HEK293T (cell line): ENCODE results near the gene IRAK3.

Experiments
- CTCF ChIA-PET: fragments of 350-600 bp; formaldehyde crosslinking; extraction: SDS; loops from one replicate; lab custom pipeline; 2021; ENCODE audit warnings: antibody characterized with exemption, inconsistent platforms; lab: Yijun Ruan, JAX
- POLR2A ChIA-PET: fragments of 350-600 bp; formaldehyde crosslinking; extraction: SDS; loops from one replicate; lab custom pipeline; 2020; ENCODE audit warnings: antibody characterized with exemption, inconsistent platforms; lab: Yijun Ruan, JAX
- DNase-seq: peaks from one replicate; pipeline ENCODE4 v3.0.0; 2012; ENCODE audit warnings: mixed read lengths; ENCODE audit errors: extremely low spot score
- ARNT ChIP-seq: fragments of 450-650 bp; IDR thresholded peaks from 2 replicates; pipeline ENCODE4 v1.6.1; 2017; ENCODE audit warnings: mild to moderate bottlenecking
- BHLHE40 ChIP-seq: fragments of 450-650 bp; IDR thresholded peaks from 2 replicates; pipeline ENCODE4 v1.6.1; 2016; ENCODE audit warnings: mild to moderate bottlenecking, moderate library complexity, borderline replicate concordance
- CTBP1 ChIP-seq: fragments of 450-650 bp; IDR thresholded peaks from 2 replicates; pipeline ENCODE4 v1.6.1; 2016; ENCODE audit warnings: borderline replicate concordance
- ELF4 ChIP-seq: fragments of 450-650 bp; IDR thresholded peaks from 2 replicates; pipeline ENCODE4 v1.6.1; 2017; ENCODE audit warnings: antibody characterized with exemption
- FOXA1 ChIP-seq: fragments of 450-650 bp; IDR thresholded peaks from 2 replicates; pipeline ENCODE4 v1.6.1; 2016; ENCODE audit warnings: mild to moderate bottlenecking
- FOXK2 ChIP-seq: fragments of 450-650 bp; IDR thresholded peaks from 2 replicates; pipeline ENCODE4 v1.6.1; 2016; ENCODE audit warnings: mild to moderate bottlenecking
- FOXM1 ChIP-seq: fragments of 450-650 bp; IDR thresholded peaks from 2 replicates; pipeline ENCODE4 v1.6.1; 2017; ENCODE audit warnings: mild to moderate bottlenecking, borderline replicate concordance
- HDGF ChIP-seq: fragments of 450-650 bp; IDR thresholded peaks from 2 replicates; pipeline ENCODE4 v1.6.1; 2017; ENCODE audit warnings: antibody characterized with exemption, borderline replicate concordance
- L3MBTL2 ChIP-seq: fragments of 450-650 bp; conservative IDR thresholded peaks from 2 replicates; pipeline ENCODE4 v1.6.1; 2016; ENCODE audit warnings: mild to moderate bottlenecking
- LEF1 ChIP-seq: fragments of 450-650 bp; IDR thresholded peaks from 2 replicates; pipeline ENCODE4 v1.6.1; 2017; ENCODE audit warnings: mild to moderate bottlenecking, borderline replicate concordance
- NFRKB ChIP-seq: fragments of 450-650 bp; IDR thresholded peaks from 2 replicates; pipeline ENCODE4 v1.6.1; 2016; ENCODE audit warnings: mild to moderate bottlenecking, moderate library complexity
- SP1 ChIP-seq: fragments of 450-650 bp; IDR thresholded peaks from 2 replicates; pipeline ENCODE4 v1.6.1; 2017
- SUZ12 ChIP-seq: fragments of 450-650 bp; IDR thresholded peaks from 2 replicates; pipeline ENCODE4 v1.6.1; 2016; ENCODE audit warnings: mild to moderate bottlenecking
- TARDBP ChIP-seq: fragments of 450-650 bp; IDR thresholded peaks from 2 replicates; pipeline ENCODE4 v1.6.1; 2016
- ZNF384 ChIP-seq: fragments of 450-650 bp; IDR thresholded peaks from 2 replicates; pipeline ENCODE4 v1.6.1; 2016
- TF ChIP-seq, protein P1 (sequence below): fragments of 450-650 bp; IDR thresholded peaks from 2 replicates; pipeline ENCODE4 v1.6.1; 2016

IRAK3 gene

DNA sequence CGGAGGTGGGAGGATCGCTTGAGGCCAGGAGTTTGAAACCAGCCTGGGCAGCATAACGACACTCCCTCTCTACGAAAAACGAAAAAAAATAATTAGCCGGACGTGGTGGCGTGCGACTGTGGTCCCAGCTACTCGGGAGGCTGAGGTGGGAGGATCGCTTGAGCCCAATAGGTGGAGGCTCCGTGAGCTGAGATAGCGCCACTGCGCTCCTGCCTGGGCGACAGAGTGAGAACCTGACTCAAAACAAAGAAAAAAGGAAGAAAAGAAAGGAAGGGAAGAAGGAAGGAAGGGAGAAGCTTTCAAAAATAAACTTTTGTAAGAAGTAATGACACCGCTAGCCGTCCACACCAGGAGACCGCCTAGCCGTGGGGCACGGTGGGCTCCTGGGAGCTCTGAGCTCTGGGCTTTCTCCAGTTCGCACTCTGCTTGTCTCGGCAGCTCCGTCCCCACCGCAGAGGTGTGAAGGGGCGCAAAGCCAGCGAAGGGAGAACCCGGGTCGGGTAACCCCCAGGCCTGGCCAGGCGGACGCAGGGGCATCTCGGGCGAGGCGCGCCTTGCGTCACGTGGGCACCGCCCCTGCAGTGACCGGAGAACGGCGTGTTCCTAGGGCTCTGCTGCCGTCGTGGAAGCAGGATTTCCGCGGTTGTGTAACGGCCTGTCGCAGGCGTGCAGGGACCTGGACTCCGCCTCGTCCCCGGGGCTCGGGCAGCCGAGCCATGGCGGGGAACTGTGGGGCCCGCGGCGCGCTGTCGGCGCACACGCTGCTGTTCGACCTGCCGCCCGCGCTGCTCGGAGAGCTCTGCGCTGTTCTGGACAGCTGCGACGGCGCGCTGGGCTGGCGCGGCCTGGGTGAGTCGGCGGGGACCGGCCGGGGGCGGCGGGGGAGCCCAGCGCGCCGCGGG lies at the start of gene IRAK3:
Gene IRAK3, plus strand, starts transcription at position 631 of the 902 bp plus-strand sequence. Its CDS starts 86 bp downstream, at position 717.
- TF ChIP-seq SP1 (no peak), NFRKB (no peak), ZNF384 (no peak), CTBP1 (no peak), LEF1 (no peak), HDGF (no peak), ARNT (no peak)
- TF ChIP-seq, protein P1, sequence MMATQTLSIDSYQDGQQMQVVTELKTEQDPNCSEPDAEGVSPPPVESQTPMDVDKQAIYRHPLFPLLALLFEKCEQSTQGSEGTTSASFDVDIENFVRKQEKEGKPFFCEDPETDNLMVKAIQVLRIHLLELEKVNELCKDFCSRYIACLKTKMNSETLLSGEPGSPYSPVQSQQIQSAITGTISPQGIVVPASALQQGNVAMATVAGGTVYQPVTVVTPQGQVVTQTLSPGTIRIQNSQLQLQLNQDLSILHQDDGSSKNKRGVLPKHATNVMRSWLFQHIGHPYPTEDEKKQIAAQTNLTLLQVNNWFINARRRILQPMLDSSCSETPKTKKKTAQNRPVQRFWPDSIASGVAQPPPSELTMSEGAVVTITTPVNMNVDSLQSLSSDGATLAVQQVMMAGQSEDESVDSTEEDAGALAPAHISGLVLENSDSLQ, result no peak
- POLR2A ChIA-PET, result no interaction called here
- no peak for DNase-seq
- CTCF ChIA-PET, result no interaction called here

- POLR2A ChIA-PET, result interaction anchor here (1.2 kb wide), 1 partner anchor 8 kb away, joined by 4 read pairs; the partner anchor contains the start of gene LLPH
- TF ChIP-seq ZNF384, result no peak
- TF ChIP-seq CTBP1, result no peak
- TF ChIP-seq L3MBTL2, result no peak
- no peak for DNase-seq
- CTCF ChIA-PET, result no interaction called here
These were observed 49.7 kb upstream of the IRAK3 start for GRCh38 chr12:66139328-66139727.

- ChIA-PET POLR2A (no interaction called here), CTCF (no interaction called here)
- TF ChIP-seq ZNF384 (no peak), ARNT (no peak), TARDBP (no peak), CTBP1 (no peak), FOXK2 (no peak), FOXM1 (no peak), HDGF (no peak), SUZ12 (no peak), ELF4 (no peak), NFRKB (no peak), SP1 (no peak), L3MBTL2 (no peak), LEF1 (no peak), BHLHE40 (no peak), FOXA1 (no peak)
- TF ChIP-seq, protein P1, result no peak
- no peak for DNase-seq
These were observed 48.3 kb upstream of the IRAK3 start for GRCh38 chr12:66140731-66141130.

DNA sequence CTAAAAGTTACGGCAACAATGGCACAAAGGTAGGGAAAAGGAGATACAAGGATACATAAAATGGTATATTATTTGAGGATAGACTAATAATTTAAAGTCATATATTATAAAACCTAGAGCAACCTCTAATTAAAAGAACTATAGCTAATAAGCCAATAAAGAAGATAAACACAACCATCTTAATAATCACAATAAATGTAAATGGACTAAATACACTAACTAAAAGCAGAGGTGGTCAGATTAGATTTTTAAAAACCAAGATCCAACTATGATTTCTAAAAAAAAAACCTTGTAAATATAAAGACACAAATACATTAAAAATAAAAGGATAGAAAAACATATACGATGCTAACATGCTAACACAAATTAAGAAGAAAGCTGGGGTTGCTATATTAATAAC lies 47.7 kb upstream of the IRAK3 start:
- TF ChIP-seq ARNT (no peak), L3MBTL2 (no peak), FOXK2 (no peak), TARDBP (no peak), CTBP1 (no peak), FOXA1 (no peak), BHLHE40 (no peak), SUZ12 (no peak), LEF1 (no peak), ELF4 (no peak), ZNF384 (no peak), NFRKB (no peak), HDGF (no peak), SP1 (no peak), FOXM1 (no peak)
- TF ChIP-seq, protein P1, result no peak
- CTCF ChIA-PET, result no interaction called here
- no peak for DNase-seq
- POLR2A ChIA-PET, result no interaction called here

DNA sequence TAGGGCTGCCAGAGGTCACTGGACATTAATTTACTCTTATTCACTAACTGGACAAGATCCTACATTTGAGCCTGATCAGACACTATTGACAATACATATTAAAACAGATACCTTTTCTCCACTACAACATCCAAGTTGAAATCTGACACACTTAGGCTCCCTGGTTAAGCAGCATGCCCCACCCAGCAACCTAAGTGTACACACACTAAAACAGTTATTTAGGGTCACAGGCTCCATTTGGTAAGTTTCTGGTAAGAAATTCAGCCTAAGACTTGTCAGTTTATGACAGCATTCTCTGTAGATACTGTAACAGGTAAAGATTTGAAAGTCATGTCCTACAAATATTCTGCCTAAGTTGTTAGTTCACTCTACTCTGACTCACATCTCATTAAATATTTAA lies 46.2 kb upstream of the IRAK3 start:
- DNase-seq, result no peak
- TF ChIP-seq FOXM1, result no peak
- no peak for TF ChIP-seq ARNT
- TF ChIP-seq BHLHE40, result no peak
- no peak for TF ChIP-seq SP1
- TF ChIP-seq LEF1, result no peak
- POLR2A ChIA-PET, result no interaction called here
- CTCF ChIA-PET, result no interaction called here

DNA sequence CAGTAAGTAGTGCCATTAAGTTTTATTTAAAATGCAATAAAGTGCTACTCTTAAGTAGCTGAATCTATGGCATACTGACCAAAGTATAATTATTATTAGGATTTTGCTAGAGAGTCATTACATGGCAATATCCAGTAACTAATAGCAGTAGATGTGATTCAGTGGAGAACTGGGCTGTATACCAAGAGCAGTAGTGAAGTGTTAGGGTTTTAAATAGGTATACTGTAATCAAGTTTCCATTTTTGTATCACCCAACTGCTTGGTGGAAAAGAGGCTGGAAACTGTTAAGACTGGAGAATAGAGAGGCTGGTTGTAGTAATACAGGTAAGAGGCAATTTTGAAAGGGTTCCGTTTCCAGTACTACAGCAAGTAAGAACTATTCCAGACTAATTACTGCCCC lies 45.1 kb upstream of the IRAK3 start:
- CTCF ChIA-PET, result interaction anchor here (0.6 kb wide), 1 partner anchor 1445 kb away, joined by 3 read pairs; no protein-coding TSS in a partner anchor
- POLR2A ChIA-PET, result no interaction called here
- TF ChIP-seq ARNT, result no peak
- TF ChIP-seq LEF1, result no peak
- TF ChIP-seq FOXM1, result no peak
- TF ChIP-seq, protein P1, result no peak
- no peak for TF ChIP-seq L3MBTL2
- no peak for TF ChIP-seq ELF4
- no peak for TF ChIP-seq FOXK2
- TF ChIP-seq NFRKB, result no peak
- no peak for TF ChIP-seq TARDBP
- TF ChIP-seq ZNF384, result no peak
- no peak for TF ChIP-seq HDGF
- no peak for TF ChIP-seq SUZ12
- TF ChIP-seq FOXA1, result no peak
- DNase-seq, result no peak
